GM12878 (cell line): ENCODE data around the gene SNX15. TPM values are rescaled to one million over a fixed set of nuclear protein-coding genes. Genes with fewer than 3 reads are reported as not detected.

Experiments
- ATAC-seq: fragments of 200-7000 bp; cut with Tn5 transposase; 3 replicates; pipeline ENCODE4 v1.9.1; 2020; ENCODE audit warnings: mild to moderate bottlenecking, moderate library complexity
- Bru-seq: library from RNA; stranded (reverse); fragments of 400-500 nt; gene quantifications from one replicate; lab custom pipeline; 2021; lab: Mats Ljungman, UMichigan
- BruChase-seq, 2 experiments: library from RNA; stranded (reverse); fragments of 400-500 nt; gene quantifications; one replicate each; lab custom pipeline; 2021; lab: Mats Ljungman, UMichigan
- BruUV-seq: library from RNA; stranded (reverse); fragments of 400-500 nt; replicated peaks from 2 replicates; lab custom pipeline; 2021; lab: Mats Ljungman, UMichigan
- CTCF ChIA-PET: fragments of 300-600 bp; sonication (Branson Sonifier 250); formaldehyde crosslinking; extraction: SDS; loops from one replicate; lab custom pipeline; 2021; ENCODE audit warnings: inconsistent platforms; lab: Yijun Ruan, JAX
- POLR2A ChIA-PET: fragments of 350-600 bp; formaldehyde crosslinking; extraction: SDS; loops from one replicate; lab custom pipeline; 2021; ENCODE audit warnings: inconsistent platforms; lab: Charles Lee
- RAD21 ChIA-PET: fragments of 300-600 bp; sonication (Branson Sonifier 250); formaldehyde crosslinking; loops from one replicate; lab custom pipeline; 2023; ENCODE audit warnings: antibody characterized with exemption; ENCODE audit not compliant: unreplicated experiment; lab: Charles Lee
- SMC1A ChIA-PET: fragments of 300-600 bp; sonication (Branson Sonifier 250); formaldehyde crosslinking; loops from one replicate; lab custom pipeline; 2023; ENCODE audit not compliant: unreplicated experiment, uncharacterized antibody; lab: Charles Lee
- DNase-seq: peaks from one replicate; pipeline ENCODE4 v3.0.0-alpha.2; 2011; ENCODE audit warnings: low read depth, low spot score
- FAIRE-seq: peaks from 3 replicates; lab custom pipeline; 2011; peaks lifted over from hg19 to GRCh38; lab: Jason Lieb, UNC
- H2AFZ ChIP-seq: 2 replicates; pipeline ENCODE4 v1.6.0; 2011; ENCODE audit warnings: low read depth, low read length, control low read depth; ENCODE audit not compliant: control insufficient read depth
- H3K27ac ChIP-seq: 2 replicates; pipeline ENCODE4 v1.5.1; 2011; ENCODE audit warnings: control low read depth; ENCODE audit not compliant: control insufficient read depth, insufficient read depth
- H3K27me3 ChIP-seq, 2 experiments: replicated peaks in 1 of 2; 2 replicates each; pipeline versions ENCODE4 v1.6.0 to v1.6.1; 2011; ENCODE audit warnings: low read length in 1 of 2; ENCODE audit not compliant: control insufficient read depth in 2 of 2, insufficient read depth in 2 of 2
- H3K36me3 ChIP-seq, 2 experiments: 2 replicates each; pipeline ENCODE4 v1.5.1; 2011; ENCODE audit warnings: low read length in 1 of 2; ENCODE audit not compliant: control insufficient read depth in 2 of 2, insufficient read depth in 2 of 2
- H3K4me1 ChIP-seq: 2 replicates; pipeline ENCODE4 v1.6.1; 2011; ENCODE audit warnings: mild to moderate bottlenecking, low read length, moderate library complexity, mixed read lengths; ENCODE audit not compliant: control insufficient read depth, insufficient read depth
- H3K4me2 ChIP-seq: 2 replicates; pipeline ENCODE4 v1.6.0; 2011; ENCODE audit warnings: control low read depth; ENCODE audit not compliant: control insufficient read depth, insufficient read depth
- H3K4me3 ChIP-seq: fragments of 200-600 bp; sonication (generic); 2 replicates; pipeline ENCODE4 v1.5.1; 2016
- H3K79me2 ChIP-seq: 2 replicates; pipeline ENCODE4 v1.6.0; 2011; ENCODE audit warnings: low read length; ENCODE audit not compliant: control insufficient read depth, insufficient read depth
- H3K9ac ChIP-seq: 2 replicates; pipeline ENCODE4 v1.8.0; 2011; ENCODE audit warnings: low read length, control low read depth, mixed read lengths; ENCODE audit not compliant: control insufficient read depth, insufficient read depth
- H3K9me3 ChIP-seq: replicated peaks from 3 replicates; pipeline ENCODE4 v1.5.1; 2011; ENCODE audit warnings: mild to moderate bottlenecking, low read length; ENCODE audit not compliant: control insufficient read depth, insufficient read depth
- H4K20me1 ChIP-seq: 2 replicates; pipeline ENCODE4 v1.6.0; 2011; ENCODE audit not compliant: control insufficient read depth, insufficient read depth
- BCLAF1 ChIP-seq: fragments of 450-650 bp; IDR thresholded peaks from 2 replicates; pipeline ENCODE4 v1.6.1; 2017; ENCODE audit warnings: antibody characterized with exemption, mild to moderate bottlenecking, moderate library complexity
- BMI1 ChIP-seq: fragments of 450-650 bp; IDR thresholded peaks from 2 replicates; pipeline ENCODE4 v1.6.1; 2016; ENCODE audit warnings: mild to moderate bottlenecking, moderate library complexity, borderline replicate concordance
- IKZF2 ChIP-seq, 2 experiments: fragments of 450-650 bp; IDR thresholded peaks; 2 replicates each; pipeline ENCODE4 v1.6.1; 2017; ENCODE audit warnings: mild to moderate bottlenecking in 2 of 2, moderate library complexity in 2 of 2
- JUNB ChIP-seq: IDR thresholded peaks from 2 replicates; pipeline ENCODE4 v1.6.1; 2016; ENCODE audit warnings: antibody characterized with exemption, mild to moderate bottlenecking
- JUND ChIP-seq: IDR thresholded peaks from 2 replicates; pipeline ENCODE4 v1.6.1; 2012; ENCODE audit warnings: low read depth, mild to moderate bottlenecking, low read length, improper control_type of control experiment, moderate library complexity
- KDM1A ChIP-seq: fragments of 200-600 bp; sonication (generic); IDR thresholded peaks from 2 replicates; pipeline ENCODE4 v1.6.1; 2016; ENCODE audit warnings: borderline replicate concordance
- LARP7 ChIP-seq: fragments of 450-650 bp; IDR thresholded peaks from 2 replicates; pipeline ENCODE4 v1.6.1; 2017; ENCODE audit warnings: mild to moderate bottlenecking
- NFYA ChIP-seq: IDR thresholded peaks from 2 replicates; pipeline ENCODE4 v1.6.1; 2011; ENCODE audit warnings: low read depth, mild to moderate bottlenecking, low read length, improper control_type of control experiment, borderline replicate concordance
- SMC3 ChIP-seq: IDR thresholded peaks from 2 replicates; pipeline ENCODE4 v1.6.1; 2011; ENCODE audit warnings: low read length, improper control_type of control experiment, borderline replicate concordance
- SP1 ChIP-seq: IDR thresholded peaks from one replicate; pipeline ENCODE4 v1.6.1; 2011; ENCODE audit warnings: low read depth, low read length
- ZBTB33 ChIP-seq: fragments of 450-650 bp; IDR thresholded peaks from 2 replicates; pipeline ENCODE4 v1.6.1; 2017; ENCODE audit warnings: mild to moderate bottlenecking
- ZNF217 ChIP-seq: fragments of 450-650 bp; IDR thresholded peaks from 2 replicates; pipeline ENCODE4 v1.6.1; 2017; ENCODE audit warnings: antibody characterized with exemption, mild to moderate bottlenecking
- WGBS: methylation state at CpG from one replicate; pipeline ENCODE4 v1.1.6; 2016; ENCODE audit warnings: low lambda C conversion rate; ENCODE audit not compliant: insufficient replicate concordance, insufficient coverage; ENCODE audit errors: missing lambda C conversion rate; 5-methylcytosine and 5-hydroxymethylcytosine counted together
- in situ Hi-C: fragments of 300-500 bp; cut with MboI; formaldehyde crosslinking; loops from 9 replicates; pipeline ENCODE4 v1.14.3; 2018; ENCODE audit warnings: mixed read lengths
- intact Hi-C: fragments of 100-400 bp; cut with micrococcal nuclease; formaldehyde crosslinking; loops from one replicate; pipeline ENCODE4 v1.14.2; 2022; ENCODE audit not compliant: unreplicated experiment
- long read RNA-seq, 2 experiments: library from polyadenylated mRNA; unstranded; transcript quantifications; one replicate each; pipeline ENCODE4 v2.0.0, GENCODE V29; 2019 to 2020
- polyA minus RNA-seq, 3 experiments: library from RNA; depleted of rRNA, polyadenylated mRNA; stranded (reverse); fragments of >200 nt; gene quantifications; 2 replicates each; pipeline ENCODE4 v1.2.3, GENCODE V29; 2011
- polyA plus RNA-seq, 11 experiments: library from polyadenylated mRNA; depleted of rRNA in 4 of 11; unstranded in 6 of 11; stranded (reverse) in 5 of 11; fragments of >200 nt; fragmentation: Nextera tagmentation in 4 of 11; fragmentation: Illumina TruSeq in 1 of 11; extraction: Ambion mirVana in 4 of 11; extraction: Trizol in 1 of 11; gene quantifications; 1 replicate in 1 of 11; 2 replicates in 10 of 11; pipeline versions ENCODE4 v1.2.1 to v1.2.3, GENCODE V29; 2011 to 2016; ENCODE audit warnings: inconsistent platforms in 2 of 11, missing spikeins in 2 of 11, low read depth in 1 of 11
- total RNA-seq, 4 experiments: library from RNA; depleted of rRNA in 3 of 4; stranded (reverse); fragments of >200 nt in 3 of 4; fragmentation: Illumina TruSeq in 1 of 4; extraction: Trizol in 1 of 4; gene quantifications; 2 replicates each; pipeline versions ENCODE4 v1.2.1 to v1.2.3, GENCODE V29; 2013 to 2021

Gene SNX15
- total RNA-seq (2013; cell fraction: nucleolus; rRNA removed): 9.9 and 10.9 TPM in 2 replicates
- total RNA-seq (2014; rRNA removed): 17.7 and 18.4 TPM in 2 replicates
- 10.0 and 11.4 TPM in 2 replicates for total RNA-seq (2014; rRNA removed; fragmentation: Illumina TruSeq; extraction: Trizol)
- total RNA-seq (2021): 23.4 and 24.0 TPM in 2 replicates
- 4.9 TPM for polyA plus RNA-seq (2011; ENCODE audit: low read depth)
- polyA plus RNA-seq (2011; rRNA removed): 0.39 and 2.7 TPM in 2 replicates
- polyA plus RNA-seq (2011; cell fraction: cytosol; rRNA removed): 12.2 and 13.6 TPM in 2 replicates
- polyA plus RNA-seq (2011; cell fraction: nucleus; rRNA removed): 7.6 and 10.8 TPM in 2 replicates
- 11.9 and 13.4 TPM in 2 replicates for polyA plus RNA-seq (2012)
- polyA plus RNA-seq (2014; fragmentation: Illumina TruSeq; extraction: Trizol): 0.35 and 14.8 TPM in 2 replicates
- polyA plus RNA-seq (2014; fragmentation: Nextera tagmentation; extraction: Ambion mirVana): 1 to 10 TPM; 2.4 to 3.3 TPM
- 17.4 and 18.3 TPM in 2 replicates for polyA plus RNA-seq (2014; rRNA removed)
- 10 to 100 TPM; 18.3 to 19.8 TPM for polyA plus RNA-seq (2016; fragmentation: Nextera tagmentation; extraction: Ambion mirVana)
- 3.1 and 6.1 TPM in 2 replicates for polyA minus RNA-seq (2011; rRNA and poly(A)+ RNA removed)
- 2.3 and 3.7 TPM in 2 replicates for polyA minus RNA-seq (2011; cell fraction: cytosol; rRNA and poly(A)+ RNA removed)
- polyA minus RNA-seq (2011; cell fraction: nucleus; rRNA and poly(A)+ RNA removed): 2.2 and 2.6 TPM in 2 replicates
- percentile 46 among the genes with signal in this experiment for Bru-seq, nascent RNA
- BruChase-seq, experiment 1, labeled RNA remaining after a 6-hour chase: percentile 40 among the genes with signal in this experiment
- BruChase-seq, experiment 2, labeled RNA remaining after a 2-hour chase: percentile 52 among the genes with signal in this experiment
- long read RNA-seq, experiment 1, partial matches to known transcripts: 0 of 3 reads
- long read RNA-seq, experiment 1, other reads (novel, unspliced or antisense): 0 of 3 reads
- long read RNA-seq, experiment 2, partial matches to known transcripts: 0 of 2 reads
- long read RNA-seq, experiment 2, other reads (novel, unspliced or antisense): 2 of 2 reads

GRCh38 chr11:65027213-65028067 is at the start of gene SNX15:
Gene SNX15 (plus strand): TSS chr11:65027439. CDS start chr11:65027538, 99 bp downstream.
- FAIRE-seq (peak; percentile 93), ATAC-seq (peak; percentile 98), DNase-seq (peak; percentile 80)
- SMC1A ChIA-PET: interaction anchor here (1.1 to 1.8 kb wide), 7 partner anchors 11 to 94 kb away, joined by 3 to 10 read pairs (median 4); partner anchors contain the start of genes BATF2, FAU and SAC3D1
- Histone ChIP-seq H3K36me3 (0 out of 4 replicates have a peak, but pooled peaks cover 0 to 4% of the 10 kb centered on the region in 2 experiments), H4K20me1 (no peaks in the 10 kb centered on the region), H3K4me3 (peak within 1 kb of the TSS; percentile 65), H3K79me2 (peaks cover 1% of the 10 kb centered on the region; the same call in 1 of the 2 replicates), H3K27ac (peak within 1 kb of the TSS; percentile 74), H2AFZ (peak within 1 kb of the TSS; percentile 97), H3K27me3 (no peaks in the 10 kb centered on the region), H3K4me1 (peaks cover 8% of the 10 kb centered on the region; the same call in 1 of the 2 replicates), H3K9ac (peak within 1 kb of the TSS; percentile 57; the same call in 1 of the 2 replicates), H3K9me3 (no peaks in the 10 kb centered on the region), H3K4me2 (peak within 1 kb of the TSS; percentile 93)
- POLR2A ChIA-PET: interaction anchor here (1.1 to 2.6 kb wide), 5 partner anchors 13 to 103 kb away, joined by 3 to 12 read pairs (median 6); partner anchors contain the start of genes PPP2R5B and SAC3D1
- RAD21 ChIA-PET: interaction anchor here (0.6 to 2.9 kb wide), 5 partner anchors 12 to 248 kb away, joined by 3 to 13 read pairs (median 3); partner anchors contain the start of genes ARL2, FAU, MRPL49 and SAC3D1
- CTCF ChIA-PET: interaction anchor here (0.6 to 5.4 kb wide), 7 partner anchors 10 to 228 kb away, joined by 3 to 39 read pairs (median 3); partner anchors contain the start of genes ARL2 and CDCA5
- intact Hi-C loops (loop anchor here (2.0 kb wide), 1 partner anchor 51 kb away; no protein-coding TSS in a partner anchor), in situ Hi-C loops (no loop called here)
- no TSS peak for BruUV-seq
- WGBS: 3% methylated on average over 40 of the region's 51 CpGs
- TF ChIP-seq SP1 (peak; percentile 95), JUNB (peak; percentile 99), IKZF2 (IDR thresholded peaks at IDR 0.05) (peak; percentile 53 to 61), ZNF217 (0 out of 2 replicates have a peak, but pooled peaks have one; percentile 29), JUND (no peak), BMI1 (no peak), KDM1A (no peak), SMC3 (0 out of 2 replicates have a peak, but pooled peaks have one; percentile 4), ZBTB33 (no peak), NFYA (no peak), LARP7 (peak; percentile 74; the same call in 1 of the 2 replicates), BCLAF1 (no peak)
